HG02870 (cell line): Measurements from ENCODE around the gene MITD1.
"Not testable (repeated sequence)": the region's sequence is repeated elsewhere in the genome, so short reads cannot be mapped to it uniquely, and the experiment has no call there.

ENCODE experiments used
- ATAC-seq: cut with Tn5 transposase; IDR thresholded peaks from one replicate; pipeline ENCODE4 v1.9.1; 2021; ENCODE audit warnings: mild to moderate bottlenecking, moderate library complexity; ENCODE audit not compliant: unreplicated experiment

Gene MITD1

GRCh38 chr2:99180755-99181623, at the start of gene MITD1, which contains the start of gene MRPL30:
MITD1 (minus strand) TSS chr2:99181058; CDS start chr2:99180981, 77 bp downstream.
MRPL30 (plus strand) TSS chr2:99181184; CDS start chr2:99186204, 5,020 bp downstream.
- ATAC-seq = peak; percentile 92

GRCh38 chr2:99217929-99218501, 37.2 kb upstream of the MITD1 start:
- no peak for ATAC-seq

GRCh38 chr2:99216096-99216495, 35.2 kb upstream of the MITD1 start:
- no peak for ATAC-seq

- no peak for ATAC-seq
Measured at GRCh38 chr2:99205491-99205890, 24.6 kb upstream of the MITD1 start.

- ATAC-seq = no peak
Measured at GRCh38 chr2:99201959-99202678, 21.3 kb upstream of the MITD1 start.

GRCh38 chr2:99200076-99200800, 19.4 kb upstream of the MITD1 start:
- ATAC-seq = no peak

- ATAC-seq = no peak
Measured at GRCh38 chr2:99198103-99198841, 17.4 kb upstream of the MITD1 start.

GRCh38 chr2:99192364-99192763, 11.5 kb upstream of the MITD1 start:
- ATAC-seq = not testable (repeated sequence)

GRCh38 chr2:99190548-99190947, 9.7 kb upstream of the MITD1 start:
- no peak for ATAC-seq

- ATAC-seq = no peak
Measured at GRCh38 chr2:99188357-99188756, 7.5 kb upstream of the MITD1 start.

GRCh38 chr2:99187011-99187410, 6.2 kb upstream of the MITD1 start:
- no peak for ATAC-seq

GRCh38 chr2:99184811-99185210, 4.0 kb upstream of the MITD1 start:
- ATAC-seq = no peak

- no peak for ATAC-seq
Measured at GRCh38 chr2:99183025-99183424, 2.2 kb upstream of the MITD1 start.

GRCh38 chr2:99181624-99182000, 754 bp upstream of the MITD1 start:
- no peak for ATAC-seq

GRCh38 chr2:99171377-99172140, 9.3 kb downstream of the MITD1 start:
- no peak for ATAC-seq

- no peak for ATAC-seq
Measured at GRCh38 chr2:99169534-99169933, 11.3 kb downstream of the MITD1 start.

- ATAC-seq = no peak
Measured at GRCh38 chr2:99166218-99166617, 14.6 kb downstream of the MITD1 start.

GRCh38 chr2:99159594-99159993, 21.3 kb downstream of the MITD1 start:
- no peak for ATAC-seq

- no peak for ATAC-seq
Measured at GRCh38 chr2:99158599-99158998, 22.3 kb downstream of the MITD1 start.

- ATAC-seq = no peak
Measured at GRCh38 chr2:99156891-99157290, 24.0 kb downstream of the MITD1 start.
